ENCODE measurements around the gene TMEM259. TPM values are rescaled to one million over a fixed set of nuclear protein-coding genes. Genes with fewer than 3 reads are reported as not detected.

TMEM259 gene
- total and polyA plus RNA-seq, 2 of the 8 experiments (the other 6 are each of a cell fraction or from before 2014, with no cell fraction given), result 140 to 243 TPM

GRCh38 chr19:1049106-1049505 is 28.2 kb upstream of the TMEM259 start:
- no peak overlapping the region; the same call in 1 of the 2 replicates for H3K18ac ChIP-seq (ENCODE audit: extremely low read depth, low read length)
- ChIA-PET POLR2A (ENCODE audit: partially characterized antibody) (interaction anchor here (1.1 to 16.4 kb wide), 7 partner anchors 9 to 36 kb away, joined by 3 to 509 read pairs (median 8); partner anchors contain the start of genes ABCA7, CNN2 and RNU6-2), CTCF (ENCODE audit: partially characterized antibody) (interaction anchor here (1.5 to 1.9 kb wide), 2 partner anchors 16 to 22 kb away, joined by 4 to 8 read pairs; no protein-coding TSS in a partner anchor)
- H2BK120ac ChIP-seq (replicated peaks; ENCODE audit: low read depth, low read length), result no peak overlapping the region
- WGBS, 2 experiments (ENCODE audit: extremely low coverage in 1 of 2, insufficient coverage in 1 of 2, insufficient read length in 1 of 2, insufficient replicate concordance in 2 of 2, low coverage in 1 of 2, low lambda C conversion rate in 2 of 2, missing lambda C conversion rate in 1 of 2), result 97% methylated on average over 12 of the region's 17 CpGs; no CpG with 5 or more reads in 1 of the 2 experiments
- H3K23ac ChIP-seq (ENCODE audit: insufficient read length), result no peak overlapping the region
- no peak overlapping the region for H3K56ac ChIP-seq (replicated peaks; ENCODE audit: insufficient read length, low read depth, low read length)
- DNase-seq (ENCODE audit: low read depth in 1 of 2, low spot score in 2 of 2) (no peak), FAIRE-seq (no peak)
- peaks cover 0 to 10% of the 10 kb centered on the region in 2 experiments; a peak in 1 of 4 replicates for H3K9me3 ChIP-seq (ENCODE audit: insufficient read depth in 2 of 2, low read depth in 1 of 2, low read length in 1 of 2)
- H3K79me1 ChIP-seq (ENCODE audit: low read depth, low read length), result no peaks in the 10 kb centered on the region
- no peak overlapping the region for H4K5ac ChIP-seq (ENCODE audit: insufficient read length, low read depth, low read length)
- no peak overlapping the region for H3K4ac ChIP-seq (replicated peaks; ENCODE audit: insufficient read length, low read depth, low read length)
- H3K27me3 ChIP-seq (replicated peaks in 1 of 4; ENCODE audit: control insufficient read depth in 3 of 4, extremely low read depth in 1 of 4, insufficient read depth in 3 of 4, low read length in 3 of 4), result no peaks in the 10 kb centered on the region
- no peak overlapping the region for H3K14ac ChIP-seq (ENCODE audit: insufficient read length)
- no peak overlapping the region for H2AK5ac ChIP-seq (ENCODE audit: low read depth, low read length)
- H4K8ac ChIP-seq (ENCODE audit: extremely low read depth, insufficient read depth, low read length), result no peak overlapping the region
- H2BK20ac ChIP-seq (ENCODE audit: low read length), result no peak overlapping the region
- peaks cover 0 to 16% (median under 1%) of the 10 kb centered on the region in 4 experiments; a peak in 1 of 8 replicates for H3K36me3 ChIP-seq (ENCODE audit: control insufficient read depth in 2 of 4, insufficient read depth in 4 of 4, low read length in 3 of 4)
- no peak overlapping the region for H2BK15ac ChIP-seq (ENCODE audit: low read length)
- H3K9ac ChIP-seq (replicated peaks in 1 of 4; ENCODE audit: extremely low read depth in 1 of 4, low read depth in 3 of 4, low read length in 3 of 4), result no peak overlapping the region
- no peak overlapping the region for H2AFZ ChIP-seq (ENCODE audit: low read length)
- H3K4me3 ChIP-seq (ENCODE audit: extremely low read depth in 1 of 4, insufficient read depth in 2 of 4, low read depth in 3 of 4, low read length in 4 of 4), result no peak overlapping the region
- no peaks in the 10 kb centered on the region for H3K79me2 ChIP-seq (ENCODE audit: control insufficient read depth in 1 of 2, insufficient read depth in 2 of 2, low read length in 2 of 2)
- H3K23me2 ChIP-seq (ENCODE audit: low read depth, low read length), result peaks cover 3% of the 10 kb centered on the region; the same call in 1 of the 2 replicates
- no peak overlapping the region for H2BK12ac ChIP-seq (ENCODE audit: low read depth, low read length)
- H4K91ac ChIP-seq (replicated peaks; ENCODE audit: insufficient read length, low read length), result no peak overlapping the region
- no peak overlapping the region for H3K4me2 ChIP-seq (ENCODE audit: insufficient read depth in 1 of 2, low read depth in 2 of 2, low read length in 2 of 2)
- no peak overlapping the region for H2BK5ac ChIP-seq (ENCODE audit: low read depth, low read length)
- H3K27ac ChIP-seq (ENCODE audit: low read depth, low read length), result no peak overlapping the region
- H3K4me1 ChIP-seq (replicated peaks in 1 of 4; ENCODE audit: control insufficient read depth in 3 of 4, insufficient read depth in 4 of 4, low read length in 3 of 4), result no peaks in the 10 kb centered on the region
- no peaks in the 10 kb centered on the region for H4K20me1 ChIP-seq (replicated peaks in 1 of 2; ENCODE audit: control insufficient read depth in 1 of 2, insufficient read depth in 2 of 2, low read length in 2 of 2)
- TF ChIP-seq BCL11A (IDR thresholded peaks at IDR 0.05; ENCODE audit: low read depth in 2 of 2, low read length in 2 of 2) (no peak), CHD2 (IDR thresholded peaks at IDR 0.05; ENCODE audit: low read length) (no peak), TEAD4 (IDR thresholded peaks at IDR 0.05; ENCODE audit: low read depth, low read length) (no peak), CBX8 (IDR thresholded peaks at IDR 0.05; ENCODE audit: borderline replicate concordance, low read depth, low read length) (no peak), TAF1 (IDR thresholded peaks at IDR 0.05; ENCODE audit: low read depth, low read length) (no peak), KDM1A (IDR thresholded peaks at IDR 0.05; ENCODE audit: borderline replicate concordance, low read length) (no peak), SIN3A (conservative IDR thresholded peaks at IDR 0.05 in 1 of 2, IDR thresholded peaks at IDR 0.05 in 1 of 2; ENCODE audit: low read depth in 1 of 2, low read length in 2 of 2) (no peak), ATF2 (IDR thresholded peaks at IDR 0.05; ENCODE audit: low read length) (no peak), RBBP5 (IDR thresholded peaks at IDR 0.05; ENCODE audit: borderline replicate concordance, low read depth, low read length) (no peak), FOSL1 (IDR thresholded peaks at IDR 0.05; ENCODE audit: insufficient read depth, low read depth, low read length) (no peak), POLR2AphosphoS5 (IDR thresholded peaks at IDR 0.05; ENCODE audit: low read depth, low read length) (no peak)
- TF ChIP-seq, protein P1, sequence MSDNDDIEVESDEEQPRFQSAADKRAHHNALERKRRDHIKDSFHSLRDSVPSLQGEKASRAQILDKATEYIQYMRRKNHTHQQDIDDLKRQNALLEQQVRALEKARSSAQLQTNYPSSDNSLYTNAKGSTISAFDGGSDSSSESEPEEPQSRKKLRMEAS (IDR thresholded peaks at IDR 0.05), result no peak

All from H1 (cell line).